H1 (cell line): ENCODE results near the gene ADRA2B. TPM values are rescaled to one million over a fixed set of nuclear protein-coding genes. Genes with fewer than 3 reads are reported as not detected.

Experiments used
- CTCF ChIA-PET: fragments of 300-600 bp; sonication (Branson Sonifier 250); formaldehyde crosslinking; loops from one replicate; lab custom pipeline; 2021; ENCODE audit not compliant: partially characterized antibody; lab: Charles Lee
- POLR2A ChIA-PET: fragments of 300-600 bp; sonication (Branson Sonifier 250); formaldehyde crosslinking; loops from one replicate; lab custom pipeline; 2021; ENCODE audit warnings: inconsistent platforms; ENCODE audit not compliant: partially characterized antibody; lab: Charles Lee
- DNase-seq, 2 experiments: peaks; one replicate each; pipeline versions ENCODE4 v3.0.0 to v3.0.0-alpha.2; 2010 to 2022; ENCODE audit warnings: low spot score in 2 of 2, low read depth in 1 of 2, mixed read lengths in 1 of 2
- FAIRE-seq: peaks from 2 replicates; lab custom pipeline; 2011; peaks lifted over from hg19 to GRCh38; lab: Jason Lieb, UNC
- H2AFZ ChIP-seq: 2 replicates; pipeline ENCODE4 v1.8.1; 2012; ENCODE audit warnings: low read length, inconsistent platforms
- H2AK5ac ChIP-seq: 2 replicates; pipeline ENCODE4 v1.6.1; 2013; ENCODE audit warnings: low read depth, low read length
- H2BK120ac ChIP-seq: replicated peaks from 2 replicates; pipeline ENCODE3; 2013; ENCODE audit warnings: low read depth, low read length, inconsistent platforms
- H2BK12ac ChIP-seq: 2 replicates; pipeline ENCODE4 v1.6.1; 2013; ENCODE audit warnings: low read depth, low read length
- H2BK15ac ChIP-seq: 2 replicates; pipeline ENCODE4 v1.6.1; 2013; ENCODE audit warnings: low read length
- H2BK20ac ChIP-seq: 2 replicates; pipeline ENCODE4 v1.6.1; 2013; ENCODE audit warnings: low read length
- H2BK5ac ChIP-seq: 2 replicates; pipeline ENCODE4 v1.6.1; 2013; ENCODE audit warnings: low read depth, low read length
- H3K14ac ChIP-seq: 2 replicates; pipeline ENCODE4 v1.6.1; 2013; ENCODE audit warnings: inconsistent platforms; ENCODE audit not compliant: insufficient read length
- H3K18ac ChIP-seq: 2 replicates; pipeline ENCODE4 v1.6.1; 2013; ENCODE audit warnings: low read length; ENCODE audit errors: extremely low read depth
- H3K23ac ChIP-seq: 2 replicates; pipeline ENCODE4 v1.6.1; 2013; ENCODE audit warnings: inconsistent platforms; ENCODE audit not compliant: insufficient read length
- H3K23me2 ChIP-seq: 2 replicates; pipeline ENCODE4 v1.6.1; 2013; ENCODE audit warnings: low read depth, low read length
- H3K27ac ChIP-seq: 2 replicates; pipeline ENCODE4 v1.6.1; 2011; ENCODE audit warnings: low read depth, low read length, inconsistent platforms
- H3K27me3 ChIP-seq, 4 experiments: replicated peaks in 1 of 4; 1 replicate in 1 of 4; 2 replicates in 3 of 4; pipeline versions ENCODE4 v1.6.1 to v1.8.1; 2011 to 2013; ENCODE audit warnings: low read length in 3 of 4, mild to moderate bottlenecking in 3 of 4, inconsistent platforms in 2 of 4, mixed read lengths in 2 of 4, moderate library complexity in 1 of 4; ENCODE audit not compliant: control insufficient read depth in 3 of 4, insufficient read depth in 3 of 4; ENCODE audit errors: extremely low read depth in 1 of 4
- H3K36me3 ChIP-seq, 4 experiments: 2 replicates each; pipeline versions ENCODE4 v1.6.1 to v1.8.1; 2011 to 2013; ENCODE audit warnings: mild to moderate bottlenecking in 4 of 4, low read length in 3 of 4, moderate library complexity in 2 of 4, control low read depth in 1 of 4, inconsistent platforms in 1 of 4; ENCODE audit not compliant: insufficient read depth in 4 of 4, control insufficient read depth in 2 of 4
- H3K4ac ChIP-seq: replicated peaks from 2 replicates; pipeline ENCODE3; 2013; ENCODE audit warnings: low read length, low read depth, mixed read lengths, inconsistent platforms; ENCODE audit not compliant: insufficient read length
- H3K4me1 ChIP-seq, 4 experiments: replicated peaks in 1 of 4; 1 replicate in 1 of 4; 2 replicates in 3 of 4; pipeline versions ENCODE4 v1.6.1 to v1.8.1; 2011 to 2013; ENCODE audit warnings: low read length in 3 of 4, inconsistent platforms in 2 of 4, mixed read lengths in 1 of 4; ENCODE audit not compliant: insufficient read depth in 4 of 4, control insufficient read depth in 3 of 4
- H3K4me2 ChIP-seq, 2 experiments: 2 replicates each; pipeline versions ENCODE4 v1.6.1 to v1.8.1; 2011 to 2013; ENCODE audit warnings: low read depth in 2 of 2, low read length in 2 of 2, control low read depth in 1 of 2, inconsistent platforms in 1 of 2, mild to moderate bottlenecking in 1 of 2; ENCODE audit not compliant: insufficient read depth in 1 of 2
- H3K4me3 ChIP-seq, 4 experiments: fragments of 200-600, 300-600 bp in 1 of 4; sonication (generic), shearing (Covaris generic), sonication (Bioruptor Twin) in 1 of 4; 2 replicates each; pipeline versions ENCODE4 v1.5.1 to v1.8.1; 2011 to 2016; ENCODE audit warnings: low read length in 4 of 4, low read depth in 3 of 4, control low read depth in 2 of 4, inconsistent platforms in 2 of 4, mild to moderate bottlenecking in 2 of 4, mixed read lengths in 1 of 4, moderate library complexity in 1 of 4; ENCODE audit not compliant: insufficient read depth in 2 of 4; ENCODE audit errors: extremely low read depth in 1 of 4
- H3K56ac ChIP-seq: replicated peaks from 2 replicates; pipeline ENCODE3; 2013; ENCODE audit warnings: low read depth, mild to moderate bottlenecking, mixed read lengths, low read length, inconsistent platforms; ENCODE audit not compliant: insufficient read length
- H3K79me1 ChIP-seq: 2 replicates; pipeline ENCODE4 v1.6.1; 2013; ENCODE audit warnings: low read depth, low read length, control low read depth
- H3K79me2 ChIP-seq, 2 experiments: 2 replicates each; pipeline versions ENCODE4 v1.6.1 to v1.8.1; 2012 to 2013; ENCODE audit warnings: low read length in 2 of 2, mild to moderate bottlenecking in 2 of 2, inconsistent platforms in 1 of 2; ENCODE audit not compliant: insufficient read depth in 2 of 2, control insufficient read depth in 1 of 2
- H3K9ac ChIP-seq, 4 experiments: replicated peaks in 1 of 4; 1 replicate in 1 of 4; 2 replicates in 3 of 4; pipeline versions ENCODE4 v1.6.1 to v1.8.1; 2011 to 2013; ENCODE audit warnings: low read depth in 3 of 4, low read length in 3 of 4, control low read depth in 2 of 4, mild to moderate bottlenecking in 2 of 4, moderate library complexity in 2 of 4, inconsistent platforms in 1 of 4; ENCODE audit errors: extremely low read depth in 1 of 4
- H3K9me3 ChIP-seq, 2 experiments: 2 replicates each; pipeline versions ENCODE4 v1.6.1 to v1.8.1; 2012 to 2013; ENCODE audit warnings: mild to moderate bottlenecking in 2 of 2, moderate library complexity in 2 of 2, control low read depth in 1 of 2, inconsistent platforms in 1 of 2, low read depth in 1 of 2, low read length in 1 of 2, mixed read lengths in 1 of 2; ENCODE audit not compliant: insufficient read depth in 2 of 2
- H4K20me1 ChIP-seq, 2 experiments: replicated peaks in 1 of 2; 2 replicates each; pipeline versions ENCODE3 to v1.8.1; 2011 to 2013; ENCODE audit warnings: inconsistent platforms in 2 of 2, low read length in 2 of 2, mild to moderate bottlenecking in 1 of 2; ENCODE audit not compliant: insufficient read depth in 2 of 2, control insufficient read depth in 1 of 2
- H4K5ac ChIP-seq: 2 replicates; pipeline ENCODE4 v1.6.1; 2013; ENCODE audit warnings: low read length, low read depth, mixed read lengths, inconsistent platforms; ENCODE audit not compliant: insufficient read length
- H4K8ac ChIP-seq: 2 replicates; pipeline ENCODE4 v1.8.0; 2013; ENCODE audit warnings: mild to moderate bottlenecking, moderate library complexity, low read length, inconsistent platforms; ENCODE audit not compliant: insufficient read depth; ENCODE audit errors: extremely low read depth
- H4K91ac ChIP-seq: replicated peaks from 2 replicates; pipeline ENCODE3; 2013; ENCODE audit warnings: low read length, mixed read lengths, inconsistent platforms; ENCODE audit not compliant: insufficient read length
- ASH2L ChIP-seq: fragments of 200-600, 300-600 bp; sonication (generic); IDR thresholded peaks from one replicate; pipeline ENCODE4 v1.7.1; 2017; ENCODE audit warnings: low read length
- BCL11A ChIP-seq, 2 experiments: IDR thresholded peaks; one replicate each; pipeline ENCODE4 v1.6.1; 2011; ENCODE audit warnings: low read depth in 2 of 2, low read length in 2 of 2, mild to moderate bottlenecking in 2 of 2
- CHD1 ChIP-seq: IDR thresholded peaks from 2 replicates; pipeline ENCODE4 v1.6.1; 2012; ENCODE audit warnings: low read depth, low read length, improper control_type of control experiment
- KDM1A ChIP-seq: fragments of 200-600, 300-600 bp; sonication (generic); IDR thresholded peaks from 2 replicates; pipeline ENCODE4 v1.7.1; 2016; ENCODE audit warnings: mild to moderate bottlenecking, low read length, borderline replicate concordance
- POU5F1 ChIP-seq: IDR thresholded peaks from 2 replicates; pipeline ENCODE4 v1.6.1; 2011; ENCODE audit warnings: low read depth, mild to moderate bottlenecking, low read length, moderate library complexity
- RBBP5 ChIP-seq: IDR thresholded peaks from 2 replicates; pipeline ENCODE4 v1.7.1; 2012; ENCODE audit warnings: low read depth, mild to moderate bottlenecking, inconsistent platforms, low read length, moderate library complexity, borderline replicate concordance
- RNF2 ChIP-seq: fragments of 200-900, 300-1000 bp; sonication (generic); IDR thresholded peaks from 2 replicates; pipeline ENCODE4 v1.7.1; 2016; ENCODE audit warnings: borderline replicate concordance, low read depth, mild to moderate bottlenecking, antibody characterized with exemption, low read length; ENCODE audit not compliant: poor library complexity, severe bottlenecking; ENCODE audit errors: missing control alignments
- SIRT6 ChIP-seq: IDR thresholded peaks from one replicate; pipeline ENCODE4 v1.7.1; 2012; ENCODE audit warnings: low read length, inconsistent platforms
- TAF7 ChIP-seq: optimal IDR thresholded peaks from 2 replicates; pipeline ENCODE3; 2011; ENCODE audit warnings: low read depth, mild to moderate bottlenecking, inconsistent platforms, low read length, moderate library complexity, borderline replicate concordance
- WGBS, 2 experiments: shearing (Covaris generic) in 1 of 2; methylation state at CpG; one replicate each; pipeline versions ENCODE4 v1.1.6 to v1.1.7; 2013 to 2015; ENCODE audit warnings: low lambda C conversion rate in 2 of 2, mixed read lengths in 2 of 2, inconsistent platforms in 1 of 2, low coverage in 1 of 2, missing lambda C conversion rate in 1 of 2; ENCODE audit not compliant: insufficient replicate concordance in 2 of 2, insufficient coverage in 1 of 2, insufficient read length in 1 of 2; ENCODE audit errors: extremely low coverage in 1 of 2, missing lambda C conversion rate in 1 of 2; 5-methylcytosine and 5-hydroxymethylcytosine counted together
- polyA plus RNA-seq, 7 experiments: library from polyadenylated mRNA; depleted of rRNA in 3 of 7; stranded (reverse) in 5 of 7; unstranded in 2 of 7; fragments of >200 nt in 5 of 7; fragments of 200-250 nt in 2 of 7; gene quantifications; 1 replicate in 5 of 7; 2 replicates in 1 of 7; 4 replicates in 1 of 7; pipeline versions ENCODE4 v1.2.1 to v1.2.3, GENCODE V29; 2011 to 2013; ENCODE audit warnings: missing spikeins in 2 of 7, mixed read lengths in 2 of 7
- total RNA-seq: library from RNA; stranded (reverse); fragmentation: NEBNext Ultra II Directional; extraction: Animal tissue kit (Norgen Biotek cat#: 25700); gene quantifications from 2 replicates; pipeline ENCODE4 v1.2.1, GENCODE V29; 2021
- TF ChIP-seq, protein P1 (sequence below): IDR thresholded peaks from 2 replicates; pipeline ENCODE4 v1.6.1; 2011; ENCODE audit warnings: low read depth, mild to moderate bottlenecking, low read length; ENCODE audit not compliant: insufficient read depth
- TF ChIP-seq, protein P2 (sequence below), 3 experiments: IDR thresholded peaks; 1 replicate in 2 of 3; 2 replicates in 1 of 3; pipeline versions ENCODE4 v1.5.1 to v1.6.1; 2011; ENCODE audit warnings: low read length in 3 of 3, mild to moderate bottlenecking in 3 of 3, inconsistent platforms in 2 of 3, low read depth in 1 of 3, moderate library complexity in 1 of 3; ENCODE audit not compliant: insufficient read depth in 1 of 3; ENCODE audit errors: control extremely low read depth in 1 of 3

The ADRA2B gene
- total and polyA plus RNA-seq, 2 of the 8 experiments (the other 6 are each of a cell fraction or from before 2014, with no cell fraction given): 5.8 to 6.5 TPM

DNA sequence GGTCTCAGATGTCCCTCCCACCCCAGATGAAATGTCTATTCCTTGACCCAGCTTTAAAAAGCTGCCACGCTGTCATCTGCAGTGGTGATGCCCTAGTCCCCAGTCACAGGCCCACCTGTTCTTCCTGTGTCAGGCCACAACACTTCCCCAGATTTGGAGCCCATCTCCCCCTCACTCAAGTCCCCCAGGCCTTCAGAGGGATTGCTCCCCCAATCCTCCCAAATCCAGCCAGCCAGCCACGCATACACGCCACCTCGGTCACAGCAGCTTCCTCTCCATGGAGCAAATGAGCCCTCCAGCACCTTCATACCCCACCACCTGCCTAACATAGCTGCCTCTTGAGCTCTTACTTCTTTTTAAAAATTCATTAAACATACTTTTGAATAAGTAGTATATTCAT, 14.1 kb upstream of the ADRA2B start:
- TF ChIP-seq CHD1: no peak
- TF ChIP-seq, protein P1, sequence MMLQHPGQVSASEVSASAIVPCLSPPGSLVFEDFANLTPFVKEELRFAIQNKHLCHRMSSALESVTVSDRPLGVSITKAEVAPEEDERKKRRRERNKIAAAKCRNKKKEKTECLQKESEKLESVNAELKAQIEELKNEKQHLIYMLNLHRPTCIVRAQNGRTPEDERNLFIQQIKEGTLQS: no peak
- no peak for TF ChIP-seq RBBP5
- TF ChIP-seq KDM1A: no peak
- no peak for TF ChIP-seq TAF7
- TF ChIP-seq POU5F1: no peak
- TF ChIP-seq ASH2L: no peak
- TF ChIP-seq, protein P2, sequence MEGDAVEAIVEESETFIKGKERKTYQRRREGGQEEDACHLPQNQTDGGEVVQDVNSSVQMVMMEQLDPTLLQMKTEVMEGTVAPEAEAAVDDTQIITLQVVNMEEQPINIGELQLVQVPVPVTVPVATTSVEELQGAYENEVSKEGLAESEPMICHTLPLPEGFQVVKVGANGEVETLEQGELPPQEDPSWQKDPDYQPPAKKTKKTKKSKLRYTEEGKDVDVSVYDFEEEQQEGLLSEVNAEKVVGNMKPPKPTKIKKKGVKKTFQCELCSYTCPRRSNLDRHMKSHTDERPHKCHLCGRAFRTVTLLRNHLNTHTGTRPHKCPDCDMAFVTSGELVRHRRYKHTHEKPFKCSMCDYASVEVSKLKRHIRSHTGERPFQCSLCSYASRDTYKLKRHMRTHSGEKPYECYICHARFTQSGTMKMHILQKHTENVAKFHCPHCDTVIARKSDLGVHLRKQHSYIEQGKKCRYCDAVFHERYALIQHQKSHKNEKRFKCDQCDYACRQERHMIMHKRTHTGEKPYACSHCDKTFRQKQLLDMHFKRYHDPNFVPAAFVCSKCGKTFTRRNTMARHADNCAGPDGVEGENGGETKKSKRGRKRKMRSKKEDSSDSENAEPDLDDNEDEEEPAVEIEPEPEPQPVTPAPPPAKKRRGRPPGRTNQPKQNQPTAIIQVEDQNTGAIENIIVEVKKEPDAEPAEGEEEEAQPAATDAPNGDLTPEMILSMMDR (IDR thresholded peaks at IDR 0.05; ENCODE audit: control extremely low read depth in 1 of 3, insufficient read depth in 1 of 3, low read depth in 1 of 3, low read length in 3 of 3): no peak
- TF ChIP-seq BCL11A (IDR thresholded peaks at IDR 0.05; ENCODE audit: low read depth in 2 of 2, low read length in 2 of 2): no peak
- no peak for TF ChIP-seq SIRT6
- no peak for TF ChIP-seq RNF2
- TF ChIP-seq, all 59 proteins: peak for 0
- H3K14ac ChIP-seq: no peak overlapping the region
- DNase-seq (no peak), FAIRE-seq (no peak)
- H3K9me3 ChIP-seq: no peaks in the 10 kb centered on the region
- H2BK5ac ChIP-seq: no peak overlapping the region
- H2BK12ac ChIP-seq: no peak overlapping the region
- ChIA-PET CTCF (interaction anchor here (0.8 to 1.6 kb wide), 5 partner anchors 9 to 137 kb away, joined by 3 to 4 read pairs (median 4); no protein-coding TSS in a partner anchor), POLR2A (no interaction called here)
- H3K27ac ChIP-seq: no peak overlapping the region
- H4K20me1 ChIP-seq: peaks cover 0 to 2% of the 10 kb centered on the region in 2 experiments
- H3K18ac ChIP-seq: no peak overlapping the region
- no peak overlapping the region for H4K8ac ChIP-seq
- H3K4me1 ChIP-seq: no peaks in the 10 kb centered on the region
- no peak overlapping the region for H2BK20ac ChIP-seq
- no peak overlapping the region for H3K56ac ChIP-seq
- H2AFZ ChIP-seq: no peak overlapping the region
- H4K5ac ChIP-seq: no peak overlapping the region
- H4K91ac ChIP-seq: no peak overlapping the region
- H3K79me2 ChIP-seq: no peaks in the 10 kb centered on the region
- no peaks in the 10 kb centered on the region for H3K79me1 ChIP-seq
- H2BK120ac ChIP-seq: no peak overlapping the region
- no peaks in the 10 kb centered on the region for H3K23me2 ChIP-seq
- H3K4ac ChIP-seq: no peak overlapping the region
- H3K4me2 ChIP-seq: no peak overlapping the region
- no peaks in the 10 kb centered on the region for H3K36me3 ChIP-seq
- no peaks in the 10 kb centered on the region; a peak in 1 of 7 replicates for H3K27me3 ChIP-seq
- H2AK5ac ChIP-seq: no peak overlapping the region
- no peak overlapping the region for H3K4me3 ChIP-seq
- WGBS, 2 experiments: 83% methylated on average over 4 of the region's 4 CpGs; no CpG with 5 or more reads in 1 of the 2 experiments
- no peak overlapping the region for H3K9ac ChIP-seq
- no peak overlapping the region for H2BK15ac ChIP-seq
- no peak overlapping the region for H3K23ac ChIP-seq
